Liver (tissue), 9 donors: ENCODE results near the gene IFT81. TPM values are rescaled to one million over a fixed set of nuclear protein-coding genes. Genes with fewer than 3 reads are reported as not detected.
A peak's percentile ranks its signal among the peaks of the same experiment; 100 is the strongest.

ENCODE experiments used
- DNase-seq: peaks from one replicate; pipeline ENCODE4 v3.0.0-alpha.2; 2017; ENCODE audit warnings: low spot score
- H3K27ac ChIP-seq, 2 donors: one replicate each; pipeline ENCODE4 v1.7.0; 2013; ENCODE audit warnings: inconsistent platforms in 2 of 2, low read length in 2 of 2, control low read depth in 1 of 2, low read depth in 1 of 2, mild to moderate bottlenecking in 1 of 2
- H3K27me3 ChIP-seq, 4 donors: one replicate each; pipeline versions ENCODE4 v1.6.1 to v1.7.0; 2013; ENCODE audit warnings: low read length in 3 of 4, inconsistent platforms in 1 of 4, mild to moderate bottlenecking in 1 of 4, moderate library complexity in 1 of 4; ENCODE audit not compliant: control insufficient read depth in 4 of 4, insufficient read depth in 4 of 4
- H3K36me3 ChIP-seq, 4 donors: one replicate each; pipeline versions ENCODE4 v1.6.1 to v1.7.0; 2013; ENCODE audit warnings: low read length in 3 of 4, mild to moderate bottlenecking in 3 of 4, low read depth in 1 of 4, moderate library complexity in 1 of 4; ENCODE audit not compliant: control insufficient read depth in 4 of 4, insufficient read depth in 3 of 4
- H3K4me1 ChIP-seq, 4 donors: one replicate each; pipeline versions ENCODE4 v1.6.1 to v1.7.0; 2013; ENCODE audit warnings: low read length in 3 of 4, mild to moderate bottlenecking in 3 of 4, moderate library complexity in 1 of 4; ENCODE audit not compliant: control insufficient read depth in 4 of 4, insufficient read depth in 4 of 4
- H3K4me3 ChIP-seq, 3 donors: one replicate each; pipeline versions ENCODE4 v1.6.1 to v1.7.0; 2013; ENCODE audit warnings: low read length in 3 of 3, control low read depth in 1 of 3, low read depth in 1 of 3, mild to moderate bottlenecking in 1 of 3
- H3K9ac ChIP-seq, 2 donors: one replicate each; pipeline ENCODE4 v1.7.0; 2013; ENCODE audit warnings: low read length in 2 of 2, mild to moderate bottlenecking in 2 of 2, moderate library complexity in 2 of 2, control low read depth in 1 of 2, low read depth in 1 of 2
- H3K9me3 ChIP-seq, 4 donors: one replicate each; pipeline versions ENCODE4 v1.6.1 to v1.7.0; 2013; ENCODE audit warnings: low read length in 3 of 4; ENCODE audit not compliant: control insufficient read depth in 4 of 4
- ATF3 ChIP-seq: IDR thresholded peaks from 2 replicates; pipeline ENCODE4 v1.6.1; 2016; ENCODE audit warnings: antibody characterized with exemption
- CTCF ChIP-seq: fragments of 150-350 bp; IDR thresholded peaks from 2 replicates; pipeline ENCODE4 v1.5.1; 2017; ENCODE audit warnings: improper control_type of control experiment, low read depth, low read length; ENCODE audit not compliant: missing input control
- EGR1 ChIP-seq, 2 donors: IDR thresholded peaks; 2 replicates each; pipeline ENCODE4 v1.6.1; 2016 to 2018; ENCODE audit warnings: antibody characterized with exemption in 2 of 2, low read depth in 2 of 2
- FOXA1 ChIP-seq: IDR thresholded peaks from 2 replicates; pipeline ENCODE4 v1.6.1; 2016; ENCODE audit warnings: antibody characterized with exemption
- FOXA2 ChIP-seq: IDR thresholded peaks from 2 replicates; pipeline ENCODE4 v1.6.1; 2016; ENCODE audit warnings: antibody characterized with exemption
- GABPA ChIP-seq, 2 donors: IDR thresholded peaks in 1 of 2; conservative IDR thresholded peaks in 1 of 2; 2 replicates each; pipeline ENCODE4 v1.6.1; 2016; ENCODE audit warnings: antibody characterized with exemption in 2 of 2, mild to moderate bottlenecking in 1 of 2, moderate library complexity in 1 of 2
- HNF4A ChIP-seq, 2 donors: conservative IDR thresholded peaks; 2 replicates each; pipeline ENCODE4 v1.6.1; 2016; ENCODE audit warnings: antibody characterized with exemption in 2 of 2, mild to moderate bottlenecking in 2 of 2
- HNF4G ChIP-seq: IDR thresholded peaks from 2 replicates; pipeline ENCODE4 v1.6.1; 2016; ENCODE audit warnings: antibody characterized with exemption
- JUND ChIP-seq, 2 donors: IDR thresholded peaks; 2 replicates each; pipeline ENCODE4 v1.6.1; 2016; ENCODE audit warnings: antibody characterized with exemption in 2 of 2
- NR2F2 ChIP-seq: IDR thresholded peaks from 2 replicates; pipeline ENCODE4 v1.6.1; 2016; ENCODE audit warnings: antibody characterized with exemption
- RAD21 ChIP-seq, 2 donors: IDR thresholded peaks; 2 replicates each; pipeline ENCODE4 v1.6.1; 2016; ENCODE audit warnings: antibody characterized with exemption in 2 of 2, mild to moderate bottlenecking in 2 of 2
- RXRA ChIP-seq, 2 donors: IDR thresholded peaks; 2 replicates each; pipeline ENCODE4 v1.6.1; 2017 to 2018; ENCODE audit warnings: antibody characterized with exemption in 2 of 2, mild to moderate bottlenecking in 1 of 2
- SP1 ChIP-seq: IDR thresholded peaks from 2 replicates; pipeline ENCODE4 v1.6.1; 2018; ENCODE audit warnings: antibody characterized with exemption, mild to moderate bottlenecking
- TAF1 ChIP-seq: conservative IDR thresholded peaks from 2 replicates; pipeline ENCODE4 v1.6.1; 2016; ENCODE audit warnings: antibody characterized with exemption, mild to moderate bottlenecking
- YY1 ChIP-seq: IDR thresholded peaks from 2 replicates; pipeline ENCODE4 v1.6.1; 2016; ENCODE audit warnings: antibody characterized with exemption, mild to moderate bottlenecking
- WGBS: extraction: QIAGEN DNeasy Blood & Tissue Kit; methylation state at CpG from one replicate; pipeline ENCODE4 v1.1.7; 2013; 5-methylcytosine and 5-hydroxymethylcytosine counted together
- polyA plus RNA-seq, 2 donors: library from polyadenylated mRNA; stranded (reverse) in 1 of 2; unstranded in 1 of 2; fragments of 200-250 nt in 1 of 2; fragments of >200 nt in 1 of 2; fragmentation: Nextera tagmentation in 1 of 2; extraction: Ambion mirVana in 1 of 2; gene quantifications; one replicate each; pipeline versions ENCODE4 v1.2.1 to v1.2.3, GENCODE V29; 2013 to 2015
- total RNA-seq, 2 donors: library from RNA; depleted of rRNA; stranded (reverse); fragments of >200 nt; gene quantifications; one replicate each; pipeline ENCODE4 v1.2.3, GENCODE V29; 2014
- TF ChIP-seq, protein P1 (sequence below): IDR thresholded peaks from 2 replicates; pipeline ENCODE4 v1.6.1; 2016; ENCODE audit warnings: antibody characterized with exemption, mild to moderate bottlenecking
- TF ChIP-seq, protein P2 (sequence below): IDR thresholded peaks from 2 replicates; pipeline ENCODE4 v1.6.1; 2016; ENCODE audit warnings: antibody characterized with exemption
- TF ChIP-seq, protein P3 (sequence below): IDR thresholded peaks from 2 replicates; pipeline ENCODE4 v1.6.1; 2016; ENCODE audit warnings: antibody characterized with exemption
- donor health status: healthy.
- donor health status: healthy.
- donor health status: healthy.
- donor health status: healthy.
- donor health status: healthy.

IFT81 gene
- total and polyA plus RNA-seq, 4 donors: 1.9 to 4.9 (median 2.8) TPM

DNA sequence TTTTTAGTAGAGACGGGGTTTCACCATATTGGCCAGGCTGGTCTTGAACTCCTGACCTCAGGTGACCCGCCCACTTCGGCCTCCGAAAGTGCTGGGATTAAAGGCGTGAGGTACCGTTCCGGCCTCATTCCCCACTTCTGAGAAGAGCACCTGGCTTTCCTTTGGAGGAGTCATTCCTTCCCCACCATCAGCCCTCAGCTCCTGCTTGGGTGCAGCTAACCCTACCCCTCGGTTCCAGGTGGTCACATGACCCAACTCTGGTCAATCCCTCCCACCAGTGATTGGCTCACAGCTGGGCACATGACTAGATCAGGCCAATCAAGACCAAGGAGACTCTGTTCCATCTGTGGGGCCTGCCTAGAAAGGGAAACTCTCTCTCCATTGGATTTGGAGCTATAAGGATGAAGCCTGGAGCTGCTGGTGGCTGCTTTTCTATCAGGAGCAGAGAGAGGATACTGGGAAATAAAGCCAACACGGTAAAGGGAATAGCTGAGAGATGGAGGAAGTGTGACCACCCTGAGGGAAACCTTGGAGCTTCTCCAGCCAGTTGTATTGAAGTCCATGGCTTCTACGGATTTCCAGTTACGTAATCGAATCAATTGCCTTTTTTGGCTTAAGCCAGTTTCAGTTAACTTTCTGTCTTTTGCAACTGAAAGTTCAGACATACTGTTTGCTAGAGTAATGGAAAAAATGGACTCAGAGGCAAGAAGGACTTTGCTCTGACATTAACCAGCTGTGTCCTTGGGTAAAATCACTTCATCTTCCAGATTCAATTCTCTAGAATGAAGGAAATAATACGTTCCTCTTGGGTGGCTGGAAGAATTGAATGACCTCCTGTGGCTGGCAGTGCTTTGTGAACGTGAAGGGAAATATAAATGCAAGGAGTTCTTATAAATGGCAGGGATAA, 19.7 kb upstream of the IFT81 start (continued):
- TF ChIP-seq, protein P1, sequence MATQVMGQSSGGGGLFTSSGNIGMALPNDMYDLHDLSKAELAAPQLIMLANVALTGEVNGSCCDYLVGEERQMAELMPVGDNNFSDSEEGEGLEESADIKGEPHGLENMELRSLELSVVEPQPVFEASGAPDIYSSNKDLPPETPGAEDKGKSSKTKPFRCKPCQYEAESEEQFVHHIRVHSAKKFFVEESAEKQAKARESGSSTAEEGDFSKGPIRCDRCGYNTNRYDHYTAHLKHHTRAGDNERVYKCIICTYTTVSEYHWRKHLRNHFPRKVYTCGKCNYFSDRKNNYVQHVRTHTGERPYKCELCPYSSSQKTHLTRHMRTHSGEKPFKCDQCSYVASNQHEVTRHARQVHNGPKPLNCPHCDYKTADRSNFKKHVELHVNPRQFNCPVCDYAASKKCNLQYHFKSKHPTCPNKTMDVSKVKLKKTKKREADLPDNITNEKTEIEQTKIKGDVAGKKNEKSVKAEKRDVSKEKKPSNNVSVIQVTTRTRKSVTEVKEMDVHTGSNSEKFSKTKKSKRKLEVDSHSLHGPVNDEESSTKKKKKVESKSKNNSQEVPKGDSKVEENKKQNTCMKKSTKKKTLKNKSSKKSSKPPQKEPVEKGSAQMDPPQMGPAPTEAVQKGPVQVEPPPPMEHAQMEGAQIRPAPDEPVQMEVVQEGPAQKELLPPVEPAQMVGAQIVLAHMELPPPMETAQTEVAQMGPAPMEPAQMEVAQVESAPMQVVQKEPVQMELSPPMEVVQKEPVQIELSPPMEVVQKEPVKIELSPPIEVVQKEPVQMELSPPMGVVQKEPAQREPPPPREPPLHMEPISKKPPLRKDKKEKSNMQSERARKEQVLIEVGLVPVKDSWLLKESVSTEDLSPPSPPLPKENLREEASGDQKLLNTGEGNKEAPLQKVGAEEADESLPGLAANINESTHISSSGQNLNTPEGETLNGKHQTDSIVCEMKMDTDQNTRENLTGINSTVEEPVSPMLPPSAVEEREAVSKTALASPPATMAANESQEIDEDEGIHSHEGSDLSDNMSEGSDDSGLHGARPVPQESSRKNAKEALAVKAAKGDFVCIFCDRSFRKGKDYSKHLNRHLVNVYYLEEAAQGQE: peak; percentile 87
- TF ChIP-seq, protein P2, sequence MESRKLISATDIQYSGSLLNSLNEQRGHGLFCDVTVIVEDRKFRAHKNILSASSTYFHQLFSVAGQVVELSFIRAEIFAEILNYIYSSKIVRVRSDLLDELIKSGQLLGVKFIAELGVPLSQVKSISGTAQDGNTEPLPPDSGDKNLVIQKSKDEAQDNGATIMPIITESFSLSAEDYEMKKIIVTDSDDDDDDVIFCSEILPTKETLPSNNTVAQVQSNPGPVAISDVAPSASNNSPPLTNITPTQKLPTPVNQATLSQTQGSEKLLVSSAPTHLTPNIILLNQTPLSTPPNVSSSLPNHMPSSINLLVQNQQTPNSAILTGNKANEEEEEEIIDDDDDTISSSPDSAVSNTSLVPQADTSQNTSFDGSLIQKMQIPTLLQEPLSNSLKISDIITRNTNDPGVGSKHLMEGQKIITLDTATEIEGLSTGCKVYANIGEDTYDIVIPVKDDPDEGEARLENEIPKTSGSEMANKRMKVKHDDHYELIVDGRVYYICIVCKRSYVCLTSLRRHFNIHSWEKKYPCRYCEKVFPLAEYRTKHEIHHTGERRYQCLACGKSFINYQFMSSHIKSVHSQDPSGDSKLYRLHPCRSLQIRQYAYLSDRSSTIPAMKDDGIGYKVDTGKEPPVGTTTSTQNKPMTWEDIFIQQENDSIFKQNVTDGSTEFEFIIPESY: peak; percentile 80
- TF ChIP-seq HNF4A (conservative IDR thresholded peaks at IDR 0.05): peak; percentile 97

DNA sequence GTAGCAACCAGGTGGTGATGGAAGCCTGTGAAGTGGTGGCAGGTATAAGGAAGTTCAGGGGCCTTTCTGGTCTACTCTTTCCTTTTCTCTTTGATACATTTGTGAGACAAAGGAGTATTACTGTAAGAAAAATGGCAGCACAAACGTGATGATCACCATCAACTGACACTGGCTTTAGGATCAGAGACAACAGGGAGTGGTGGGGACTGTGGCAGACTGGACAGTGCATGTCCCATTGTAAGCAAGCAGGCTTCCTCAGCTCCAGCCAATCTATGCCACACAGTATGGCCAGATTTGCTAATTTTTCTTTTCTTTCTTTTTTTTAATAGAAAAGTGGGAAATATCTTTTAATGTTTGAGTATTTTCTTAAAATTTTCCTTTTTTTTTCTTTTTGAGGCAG, 19.0 kb upstream of the IFT81 start:
- Histone ChIP-seq H3K4me1 (peaks cover 9 to 49% (median 25%) of the 10 kb centered on the region in 4 donors), H3K9me3 (no peaks in the 10 kb centered on the region), H3K9ac (peak overlapping the region in 1 of 2 donors; percentile 45), H3K36me3 (no peaks in the 10 kb centered on the region), H3K27me3 (no peaks in the 10 kb centered on the region), H3K27ac (peak overlapping the region; percentile 75 to 90), H3K4me3 (no peak overlapping the region)
- no peak for TF ChIP-seq FOXA1
- TF ChIP-seq HNF4G: no peak
- no peak for TF ChIP-seq EGR1 (IDR thresholded peaks at IDR 0.05; ENCODE audit: low read depth in 2 of 2)
- no peak for TF ChIP-seq JUND (IDR thresholded peaks at IDR 0.05)
- no peak for TF ChIP-seq FOXA2
- TF ChIP-seq SP1: no peak
- no peak for TF ChIP-seq HNF4A (conservative IDR thresholded peaks at IDR 0.05)
- no peak for TF ChIP-seq ATF3
- TF ChIP-seq GABPA (IDR thresholded peaks at IDR 0.05 in 1 of 2, conservative IDR thresholded peaks at IDR 0.05 in 1 of 2): no peak
- no peak for TF ChIP-seq RAD21 (IDR thresholded peaks at IDR 0.05)
- no peak for TF ChIP-seq YY1
- TF ChIP-seq, protein P1: no peak
- TF ChIP-seq CTCF: no peak
- no peak for TF ChIP-seq TAF1
- no peak for TF ChIP-seq RXRA (IDR thresholded peaks at IDR 0.05)
- TF ChIP-seq, protein P3, sequence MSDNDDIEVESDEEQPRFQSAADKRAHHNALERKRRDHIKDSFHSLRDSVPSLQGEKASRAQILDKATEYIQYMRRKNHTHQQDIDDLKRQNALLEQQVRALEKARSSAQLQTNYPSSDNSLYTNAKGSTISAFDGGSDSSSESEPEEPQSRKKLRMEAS: no peak
- TF ChIP-seq NR2F2: no peak
- TF ChIP-seq, protein P2: no peak
- no peak for DNase-seq
- 29% methylated on average over 1 of the region's 1 CpG for WGBS
